WTC11 (cell line): ENCODE results near the gene PIK3R4. TPM values are rescaled to one million over a fixed set of nuclear protein-coding genes. Genes with fewer than 3 reads are reported as not detected.

Source experiments
- ATAC-seq: fragments of 200-7000 bp; cut with Tn5 transposase; 2 replicates; pipeline ENCODE4 v1.10.0; 2021; ENCODE audit warnings: mild to moderate bottlenecking, moderate library complexity
- CTCF ChIA-PET: fragments of 300-600 bp; sonication (Branson Sonifier 250); formaldehyde crosslinking; loops from one replicate; lab custom pipeline; 2021; ENCODE audit warnings: antibody characterized with exemption; lab: Charles Lee
- POLR2A ChIA-PET: fragments of 350-600 bp; sonication (Branson Sonifier 250); formaldehyde crosslinking; loops from one replicate; lab custom pipeline; 2021; ENCODE audit warnings: antibody characterized with exemption; lab: Charles Lee
- DNase-seq: peaks from one replicate; pipeline ENCODE4 v3.0.0; 2021; ENCODE audit warnings: low spot score
- H3K27ac Mint-ChIP-seq: 2 replicates; pipeline ENCODE4 v1.8.0; 2021; ENCODE audit warnings: mixed read lengths
- H3K27me3 Mint-ChIP-seq: 2 replicates; pipeline ENCODE4 v1.8.0; 2021; ENCODE audit warnings: low read depth, mild to moderate bottlenecking, moderate library complexity, mixed read lengths
- H3K36me3 Mint-ChIP-seq: 2 replicates; pipeline ENCODE4 v1.8.0; 2021; ENCODE audit warnings: mixed read lengths
- H3K4me1 Mint-ChIP-seq: 2 replicates; pipeline ENCODE4 v1.8.0; 2022; ENCODE audit warnings: mixed read lengths
- H3K4me3 Mint-ChIP-seq: 2 replicates; pipeline ENCODE4 v1.8.0; 2021; ENCODE audit warnings: mild to moderate bottlenecking, moderate library complexity, mixed read lengths
- H3K9me3 Mint-ChIP-seq: 2 replicates; pipeline ENCODE4 v1.8.0; 2021; ENCODE audit warnings: mixed read lengths
- ATF1 ChIP-seq: sonication (generic); formaldehyde crosslinking; IDR thresholded peaks from 2 replicates; pipeline ENCODE4 v1.8.1; 2023; ENCODE audit warnings: mild to moderate bottlenecking, moderate library complexity, missing genetic modification reagents
- CBFB ChIP-seq: sonication (generic); formaldehyde crosslinking; IDR thresholded peaks from 2 replicates; pipeline ENCODE4 v1.8.1; 2022; ENCODE audit warnings: mild to moderate bottlenecking, low read depth, missing genetic modification reagents
- CREM ChIP-seq: sonication (generic); formaldehyde crosslinking; IDR thresholded peaks from 2 replicates; pipeline ENCODE4 v1.8.1; 2022; ENCODE audit warnings: mild to moderate bottlenecking, missing genetic modification reagents, moderate library complexity
- FOXP4 ChIP-seq: sonication (generic); formaldehyde crosslinking; IDR thresholded peaks from 2 replicates; pipeline ENCODE4 v1.8.0; 2022; ENCODE audit warnings: mild to moderate bottlenecking, missing genetic modification reagents
- JUN ChIP-seq: sonication (generic); formaldehyde crosslinking; IDR thresholded peaks from 2 replicates; pipeline ENCODE4 v1.8.0; 2023; ENCODE audit warnings: mild to moderate bottlenecking, missing genetic modification reagents
- MXD4 ChIP-seq: fragments of 250-450 bp; sonication (Bioruptor Pico); IDR thresholded peaks from 2 replicates; pipeline ENCODE4 v1.8.0; 2021; ENCODE audit warnings: mild to moderate bottlenecking, moderate library complexity, borderline replicate concordance
- PRDM15 ChIP-seq: sonication (generic); formaldehyde crosslinking; IDR thresholded peaks from 2 replicates; pipeline ENCODE4 v1.8.0; 2022; ENCODE audit warnings: missing genetic modification reagents
- PRRX2 ChIP-seq: fragments of 250-450 bp; sonication (Bioruptor Pico); IDR thresholded peaks from 2 replicates; pipeline ENCODE4 v1.8.0; 2021; ENCODE audit warnings: mild to moderate bottlenecking
- TEAD4 ChIP-seq: sonication (generic); formaldehyde crosslinking; IDR thresholded peaks from 2 replicates; pipeline ENCODE4 v1.8.0; 2022; ENCODE audit warnings: mild to moderate bottlenecking, missing genetic modification reagents
- USF1 ChIP-seq: sonication (generic); formaldehyde crosslinking; IDR thresholded peaks from 2 replicates; pipeline ENCODE4 v1.8.0; 2022; ENCODE audit warnings: mild to moderate bottlenecking, missing genetic modification reagents
- ZBTB21 ChIP-seq: sonication (generic); formaldehyde crosslinking; IDR thresholded peaks from 2 replicates; pipeline ENCODE4 v1.8.1; 2023; ENCODE audit warnings: mild to moderate bottlenecking, missing genetic modification reagents, borderline replicate concordance
- ZNF416 ChIP-seq: fragments of 250-450 bp; sonication (Bioruptor Pico); IDR thresholded peaks from 2 replicates; pipeline ENCODE4 v1.9.0; 2021; ENCODE audit warnings: mild to moderate bottlenecking, inconsistent platforms
- total RNA-seq: library from RNA; stranded (reverse); gene quantifications from 3 replicates; pipeline ENCODE4 v1.2.3, GENCODE V29; 2021
- TF ChIP-seq, protein P1 (sequence below): fragments of 250-450 bp; sonication (Bioruptor Pico); IDR thresholded peaks from 2 replicates; pipeline ENCODE4 v1.9.0; 2021; ENCODE audit warnings: mild to moderate bottlenecking, borderline replicate concordance
- TF ChIP-seq, protein P2 (sequence below): sonication (generic); formaldehyde crosslinking; conservative IDR thresholded peaks from 2 replicates; pipeline ENCODE4 v1.8.1; 2022; ENCODE audit warnings: mild to moderate bottlenecking, missing genetic modification reagents
- TF ChIP-seq, protein P3 (sequence below): sonication (generic); formaldehyde crosslinking; IDR thresholded peaks from 2 replicates; pipeline ENCODE4 v1.8.1; 2023; ENCODE audit warnings: mild to moderate bottlenecking, missing genetic modification reagents, borderline replicate concordance

Gene PIK3R4
- total RNA-seq, 1 experiment from 2014 or later = 41.5 TPM

DNA sequence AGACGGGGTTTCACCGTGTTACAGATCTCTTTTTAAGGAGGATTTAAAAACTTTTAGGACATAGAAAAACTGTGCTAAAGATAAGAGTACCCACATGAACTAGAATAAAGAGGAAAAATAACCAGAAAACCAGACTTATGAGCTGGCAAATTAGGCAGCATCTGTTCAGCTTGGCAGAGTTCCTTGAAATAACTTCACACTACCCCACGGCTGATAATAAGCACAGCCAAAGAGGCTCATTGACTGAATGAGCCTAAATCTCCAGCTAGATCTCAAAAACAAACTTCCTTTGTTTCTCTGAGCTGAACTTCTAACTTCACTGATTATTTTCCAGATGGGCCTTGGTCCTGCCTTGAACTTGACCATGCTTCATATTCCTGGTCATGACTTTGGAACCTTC is 26.7 kb upstream of the PIK3R4 start:
- Mint-ChIP-seq H3K9me3 (no peaks in the 10 kb centered on the region), H3K27ac (no peak overlapping the region), H3K4me3 (no peak overlapping the region), H3K27me3 (no peaks in the 10 kb centered on the region)
- CTCF ChIA-PET = no interaction called here
- ATAC-seq = no peak
- TF ChIP-seq, protein P1, sequence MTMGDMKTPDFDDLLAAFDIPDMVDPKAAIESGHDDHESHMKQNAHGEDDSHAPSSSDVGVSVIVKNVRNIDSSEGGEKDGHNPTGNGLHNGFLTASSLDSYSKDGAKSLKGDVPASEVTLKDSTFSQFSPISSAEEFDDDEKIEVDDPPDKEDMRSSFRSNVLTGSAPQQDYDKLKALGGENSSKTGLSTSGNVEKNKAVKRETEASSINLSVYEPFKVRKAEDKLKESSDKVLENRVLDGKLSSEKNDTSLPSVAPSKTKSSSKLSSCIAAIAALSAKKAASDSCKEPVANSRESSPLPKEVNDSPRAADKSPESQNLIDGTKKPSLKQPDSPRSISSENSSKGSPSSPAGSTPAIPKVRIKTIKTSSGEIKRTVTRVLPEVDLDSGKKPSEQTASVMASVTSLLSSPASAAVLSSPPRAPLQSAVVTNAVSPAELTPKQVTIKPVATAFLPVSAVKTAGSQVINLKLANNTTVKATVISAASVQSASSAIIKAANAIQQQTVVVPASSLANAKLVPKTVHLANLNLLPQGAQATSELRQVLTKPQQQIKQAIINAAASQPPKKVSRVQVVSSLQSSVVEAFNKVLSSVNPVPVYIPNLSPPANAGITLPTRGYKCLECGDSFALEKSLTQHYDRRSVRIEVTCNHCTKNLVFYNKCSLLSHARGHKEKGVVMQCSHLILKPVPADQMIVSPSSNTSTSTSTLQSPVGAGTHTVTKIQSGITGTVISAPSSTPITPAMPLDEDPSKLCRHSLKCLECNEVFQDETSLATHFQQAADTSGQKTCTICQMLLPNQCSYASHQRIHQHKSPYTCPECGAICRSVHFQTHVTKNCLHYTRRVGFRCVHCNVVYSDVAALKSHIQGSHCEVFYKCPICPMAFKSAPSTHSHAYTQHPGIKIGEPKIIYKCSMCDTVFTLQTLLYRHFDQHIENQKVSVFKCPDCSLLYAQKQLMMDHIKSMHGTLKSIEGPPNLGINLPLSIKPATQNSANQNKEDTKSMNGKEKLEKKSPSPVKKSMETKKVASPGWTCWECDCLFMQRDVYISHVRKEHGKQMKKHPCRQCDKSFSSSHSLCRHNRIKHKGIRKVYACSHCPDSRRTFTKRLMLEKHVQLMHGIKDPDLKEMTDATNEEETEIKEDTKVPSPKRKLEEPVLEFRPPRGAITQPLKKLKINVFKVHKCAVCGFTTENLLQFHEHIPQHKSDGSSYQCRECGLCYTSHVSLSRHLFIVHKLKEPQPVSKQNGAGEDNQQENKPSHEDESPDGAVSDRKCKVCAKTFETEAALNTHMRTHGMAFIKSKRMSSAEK (CRISPR knock-in tag) = no peak
- TF ChIP-seq, protein P2, sequence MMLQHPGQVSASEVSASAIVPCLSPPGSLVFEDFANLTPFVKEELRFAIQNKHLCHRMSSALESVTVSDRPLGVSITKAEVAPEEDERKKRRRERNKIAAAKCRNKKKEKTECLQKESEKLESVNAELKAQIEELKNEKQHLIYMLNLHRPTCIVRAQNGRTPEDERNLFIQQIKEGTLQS (CRISPR knock-in tag) = no peak
- TF ChIP-seq ZBTB21 (CRISPR knock-in tag) = no peak
- no peak for TF ChIP-seq TEAD4 (CRISPR knock-in tag)
- TF ChIP-seq PRDM15 = no peak
- no peak for TF ChIP-seq PRRX2 (CRISPR knock-in tag)
- TF ChIP-seq, all 79 proteins: peak for 0
- no peaks in the 10 kb centered on the region for H3K4me1 Mint-ChIP-seq
- no peaks in the 10 kb centered on the region for H3K36me3 Mint-ChIP-seq
- no peak for DNase-seq
- POLR2A ChIA-PET = no interaction called here

- Mint-ChIP-seq H3K9me3 (no peaks in the 10 kb centered on the region), H3K4me1 (no peaks in the 10 kb centered on the region), H3K36me3 (no peaks in the 10 kb centered on the region), H3K27me3 (no peaks in the 10 kb centered on the region), H3K4me3 (no peak overlapping the region), H3K27ac (no peak overlapping the region)
- TF ChIP-seq USF1 = no peak
- TF ChIP-seq FOXP4 (CRISPR knock-in tag) = no peak
- no peak for TF ChIP-seq JUN
- no peak for TF ChIP-seq MXD4
- TF ChIP-seq ATF1 (CRISPR knock-in tag) = no peak
- ATAC-seq (no peak), DNase-seq (no peak)
- POLR2A ChIA-PET = no interaction called here
- CTCF ChIA-PET = no interaction called here
These were observed 25.5 kb upstream of the PIK3R4 start for GRCh38 chr3:130772129-130772528.

DNA sequence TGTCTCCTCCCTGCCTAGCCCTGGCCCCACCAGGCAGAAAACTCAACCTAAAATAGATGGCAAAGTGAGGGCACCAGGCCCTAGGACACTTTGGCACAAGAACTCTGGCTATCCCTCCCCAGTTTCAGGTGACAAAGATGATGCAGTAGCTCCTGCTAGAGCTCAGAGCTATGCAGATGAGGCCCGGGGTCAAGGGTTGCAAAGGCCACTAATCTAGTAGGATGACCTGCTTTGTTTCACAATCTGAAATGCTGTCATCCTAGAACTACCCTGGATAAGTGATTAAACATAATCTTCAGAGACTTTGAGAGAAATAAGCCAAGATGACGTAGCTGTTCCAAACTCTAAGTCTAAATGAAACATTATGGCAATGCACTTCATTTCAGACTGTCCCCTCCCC is 24.0 kb upstream of the PIK3R4 start:
- ATAC-seq (no peak), DNase-seq (no peak)
- no peaks in the 10 kb centered on the region for H3K4me1 Mint-ChIP-seq
- H3K4me3 Mint-ChIP-seq = no peak overlapping the region
- CTCF ChIA-PET = no interaction called here
- H3K9me3 Mint-ChIP-seq = no peaks in the 10 kb centered on the region
- H3K27ac Mint-ChIP-seq = no peak overlapping the region
- POLR2A ChIA-PET = no interaction called here
- H3K36me3 Mint-ChIP-seq = no peaks in the 10 kb centered on the region
- no peaks in the 10 kb centered on the region for H3K27me3 Mint-ChIP-seq
- TF ChIP-seq, protein P3, sequence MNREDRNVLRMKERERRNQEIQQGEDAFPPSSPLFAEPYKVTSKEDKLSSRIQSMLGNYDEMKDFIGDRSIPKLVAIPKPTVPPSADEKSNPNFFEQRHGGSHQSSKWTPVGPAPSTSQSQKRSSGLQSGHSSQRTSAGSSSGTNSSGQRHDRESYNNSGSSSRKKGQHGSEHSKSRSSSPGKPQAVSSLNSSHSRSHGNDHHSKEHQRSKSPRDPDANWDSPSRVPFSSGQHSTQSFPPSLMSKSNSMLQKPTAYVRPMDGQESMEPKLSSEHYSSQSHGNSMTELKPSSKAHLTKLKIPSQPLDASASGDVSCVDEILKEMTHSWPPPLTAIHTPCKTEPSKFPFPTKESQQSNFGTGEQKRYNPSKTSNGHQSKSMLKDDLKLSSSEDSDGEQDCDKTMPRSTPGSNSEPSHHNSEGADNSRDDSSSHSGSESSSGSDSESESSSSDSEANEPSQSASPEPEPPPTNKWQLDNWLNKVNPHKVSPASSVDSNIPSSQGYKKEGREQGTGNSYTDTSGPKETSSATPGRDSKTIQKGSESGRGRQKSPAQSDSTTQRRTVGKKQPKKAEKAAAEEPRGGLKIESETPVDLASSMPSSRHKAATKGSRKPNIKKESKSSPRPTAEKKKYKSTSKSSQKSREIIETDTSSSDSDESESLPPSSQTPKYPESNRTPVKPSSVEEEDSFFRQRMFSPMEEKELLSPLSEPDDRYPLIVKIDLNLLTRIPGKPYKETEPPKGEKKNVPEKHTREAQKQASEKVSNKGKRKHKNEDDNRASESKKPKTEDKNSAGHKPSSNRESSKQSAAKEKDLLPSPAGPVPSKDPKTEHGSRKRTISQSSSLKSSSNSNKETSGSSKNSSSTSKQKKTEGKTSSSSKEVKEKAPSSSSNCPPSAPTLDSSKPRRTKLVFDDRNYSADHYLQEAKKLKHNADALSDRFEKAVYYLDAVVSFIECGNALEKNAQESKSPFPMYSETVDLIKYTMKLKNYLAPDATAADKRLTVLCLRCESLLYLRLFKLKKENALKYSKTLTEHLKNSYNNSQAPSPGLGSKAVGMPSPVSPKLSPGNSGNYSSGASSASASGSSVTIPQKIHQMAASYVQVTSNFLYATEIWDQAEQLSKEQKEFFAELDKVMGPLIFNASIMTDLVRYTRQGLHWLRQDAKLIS (CRISPR knock-in tag) = no peak
- no peak for TF ChIP-seq CBFB (CRISPR knock-in tag)
- no peak for TF ChIP-seq ZNF416 (CRISPR knock-in tag)
- TF ChIP-seq CREM (CRISPR knock-in tag) = no peak
